Stimulated activated CD4-positive, alpha-beta T cell treated with anti-CD3 and anti-CD28 coated beads, Interleukin-1b, Interleukin-23, amount 100 ng/mL, for 48 hours (primary cell): ENCODE data around the gene RNF207.

Experiments used
- DNase-seq: peaks from one replicate; pipeline ENCODE4 v3.0.0-alpha.2; 2020

Gene RNF207

GRCh38 chr1:6175411-6175828 is 30.5 kb upstream of the RNF207 start:
- DNase-seq = no peak

- no peak for DNase-seq
Measured at GRCh38 chr1:6176779-6177178, 29.1 kb upstream of the RNF207 start.

DNA sequence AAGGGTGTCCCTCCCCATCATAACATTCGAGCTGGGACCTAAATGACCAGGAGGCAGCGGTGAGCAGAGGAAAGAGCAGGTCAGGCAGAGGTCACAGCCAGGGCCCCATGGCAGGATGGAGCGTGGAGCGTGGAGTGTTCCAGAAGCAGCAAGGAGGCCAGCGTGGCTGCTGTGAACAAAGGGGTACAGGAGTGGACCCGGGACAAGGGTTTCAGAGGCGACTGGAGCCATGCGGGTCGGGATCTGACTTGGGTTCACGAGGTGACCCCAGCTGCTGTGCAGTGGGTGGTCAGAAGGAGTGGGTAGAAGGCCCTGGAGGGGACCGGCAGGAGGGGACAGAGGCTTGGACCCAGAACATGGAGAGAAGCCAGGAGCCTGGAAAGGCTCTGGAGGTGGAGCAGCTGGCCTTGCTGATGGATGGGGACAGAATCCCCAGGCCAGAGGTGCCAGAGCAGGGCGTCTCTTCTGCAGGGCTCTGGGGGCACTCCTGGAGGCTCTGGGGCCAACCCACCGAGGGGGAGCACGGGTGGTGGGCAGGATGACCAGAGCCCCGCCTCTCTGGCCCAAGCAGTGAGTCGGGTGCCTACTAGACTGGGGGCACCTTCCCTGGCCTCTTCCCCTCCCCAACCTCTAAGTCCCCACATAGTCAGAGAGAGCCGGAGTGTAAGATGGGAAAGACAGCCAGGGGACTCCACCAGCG is 28.1 kb upstream of the RNF207 start:
- DNase-seq = no peak

DNA sequence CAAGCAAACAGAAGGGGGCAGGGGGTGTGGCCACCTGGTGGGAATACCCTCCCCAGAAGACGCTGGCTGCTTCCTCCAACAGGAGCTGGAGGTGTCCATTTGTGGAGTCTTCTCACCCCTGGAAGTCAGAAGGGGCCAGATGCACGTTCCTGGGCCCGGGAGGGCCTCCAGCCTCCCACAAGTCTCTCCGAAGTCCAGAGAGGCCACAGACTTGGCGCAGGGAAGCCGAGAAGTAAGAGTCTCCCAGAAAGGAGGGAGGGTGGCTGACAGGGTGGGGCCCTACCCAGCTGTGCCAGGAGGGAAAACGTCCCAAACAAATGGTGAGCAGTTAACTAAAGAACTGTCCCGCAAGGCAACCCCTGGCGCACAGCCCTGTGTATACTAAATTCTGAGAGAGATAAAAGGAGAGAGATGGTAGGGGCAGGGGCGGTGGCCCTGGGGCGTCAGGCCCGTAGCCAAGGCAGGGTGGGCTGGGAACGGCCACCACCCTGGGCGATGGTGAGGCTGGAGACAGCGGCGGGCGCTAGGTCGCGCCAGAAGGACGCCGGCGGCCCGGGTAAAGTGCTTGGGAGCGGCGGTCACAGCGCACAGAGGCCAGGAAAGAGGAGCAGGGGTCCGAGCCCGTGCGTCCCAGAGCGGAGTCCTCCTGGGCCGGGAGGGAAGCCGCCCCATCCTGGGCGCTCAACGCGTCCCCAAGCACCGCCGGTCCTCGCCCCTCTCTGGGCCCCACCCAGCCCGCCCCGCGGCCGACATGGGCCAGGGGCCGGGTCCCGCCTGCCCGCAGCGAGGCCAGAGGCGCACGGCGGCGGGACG is 27.0 kb upstream of the RNF207 start:
- no peak for DNase-seq

DNA sequence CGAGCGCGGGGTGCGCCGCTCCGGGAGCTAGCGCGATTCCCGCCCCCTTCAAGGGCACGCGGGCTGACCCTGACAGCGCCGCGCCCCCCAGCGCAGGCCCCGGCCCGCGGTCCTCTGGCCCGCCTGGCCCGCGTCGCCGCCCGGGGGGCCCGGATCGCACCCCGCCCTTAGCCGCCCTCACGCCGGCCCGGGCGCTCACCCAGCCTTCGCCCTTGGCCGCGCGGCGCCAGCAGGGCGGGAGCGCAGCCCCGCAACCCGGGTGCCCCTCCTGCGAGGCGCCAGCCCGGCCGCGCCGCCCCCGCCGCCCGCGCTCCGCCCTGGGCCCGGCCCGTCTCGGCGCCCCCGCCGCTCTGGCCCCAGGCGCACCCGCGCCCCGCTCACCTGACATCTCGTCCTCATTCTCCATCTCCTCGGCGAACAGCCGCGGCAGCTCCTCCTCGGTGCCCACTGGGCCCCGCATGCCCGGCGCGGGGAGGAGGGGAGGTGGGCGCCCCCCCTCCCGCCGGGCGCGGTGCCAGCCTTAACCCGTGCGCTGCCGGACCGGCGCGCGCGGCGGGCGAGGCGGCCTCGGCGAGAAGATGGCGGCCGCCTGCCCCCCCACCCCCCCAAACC is 26.2 kb upstream of the RNF207 start:
- DNase-seq = no peak

DNA sequence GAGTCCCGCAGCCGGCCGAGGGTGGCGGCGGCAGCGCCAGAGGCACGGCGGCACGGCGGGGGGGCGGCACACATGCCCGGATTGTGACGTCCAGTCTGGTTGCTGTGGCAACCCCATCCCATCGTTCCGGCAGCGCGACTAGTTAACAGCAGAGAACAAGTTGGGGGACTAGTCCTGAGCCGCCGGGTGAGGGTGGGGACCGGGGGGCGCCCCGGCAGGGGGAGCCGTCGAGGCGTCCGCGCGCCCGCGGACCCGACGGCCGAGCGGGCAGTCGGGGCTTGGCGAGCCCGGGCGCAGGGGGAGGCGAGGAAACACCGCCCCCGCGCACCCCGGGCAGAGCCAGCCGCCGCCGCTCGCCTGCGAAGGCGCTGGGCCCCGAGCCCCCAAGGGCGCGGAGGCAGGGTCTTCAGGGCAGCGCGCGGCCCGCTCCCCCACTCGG is 25.6 kb upstream of the RNF207 start, which contains the start of gene CHD5:
Gene CHD5 (minus strand): TSS at position 54 of the 439 bp plus-strand sequence. CDS start 298 bp downstream, outside the sequence.
- no peak for DNase-seq

- DNase-seq = no peak
Measured at GRCh38 chr1:6180707-6181311, 25.1 kb upstream of the RNF207 start.

GRCh38 chr1:6181347-6181770 is 24.6 kb upstream of the RNF207 start:
- DNase-seq = no peak

DNA sequence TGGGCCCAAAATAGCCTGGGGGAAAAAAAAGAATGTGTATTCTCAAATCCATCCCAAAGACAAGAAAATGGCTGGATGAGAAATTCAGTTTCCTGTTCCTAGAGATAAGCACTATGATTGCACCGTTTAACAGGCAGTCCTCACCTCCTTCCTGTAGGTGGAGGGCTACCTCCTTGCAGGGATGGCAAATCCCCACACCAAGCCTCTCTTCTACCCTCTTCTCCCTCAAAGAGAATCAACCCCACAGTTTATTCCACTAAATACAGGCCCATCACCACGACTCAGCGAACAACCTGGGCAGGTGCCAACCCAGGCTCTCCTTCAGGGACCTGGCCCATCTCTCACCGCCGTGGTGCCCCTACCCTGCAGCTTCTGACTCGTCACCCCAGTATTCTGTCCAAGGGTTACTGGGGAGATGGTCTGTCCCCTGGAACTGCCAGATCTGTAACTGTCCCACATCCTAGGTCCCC is 22.4 kb upstream of the RNF207 start:
- no peak for DNase-seq

DNA sequence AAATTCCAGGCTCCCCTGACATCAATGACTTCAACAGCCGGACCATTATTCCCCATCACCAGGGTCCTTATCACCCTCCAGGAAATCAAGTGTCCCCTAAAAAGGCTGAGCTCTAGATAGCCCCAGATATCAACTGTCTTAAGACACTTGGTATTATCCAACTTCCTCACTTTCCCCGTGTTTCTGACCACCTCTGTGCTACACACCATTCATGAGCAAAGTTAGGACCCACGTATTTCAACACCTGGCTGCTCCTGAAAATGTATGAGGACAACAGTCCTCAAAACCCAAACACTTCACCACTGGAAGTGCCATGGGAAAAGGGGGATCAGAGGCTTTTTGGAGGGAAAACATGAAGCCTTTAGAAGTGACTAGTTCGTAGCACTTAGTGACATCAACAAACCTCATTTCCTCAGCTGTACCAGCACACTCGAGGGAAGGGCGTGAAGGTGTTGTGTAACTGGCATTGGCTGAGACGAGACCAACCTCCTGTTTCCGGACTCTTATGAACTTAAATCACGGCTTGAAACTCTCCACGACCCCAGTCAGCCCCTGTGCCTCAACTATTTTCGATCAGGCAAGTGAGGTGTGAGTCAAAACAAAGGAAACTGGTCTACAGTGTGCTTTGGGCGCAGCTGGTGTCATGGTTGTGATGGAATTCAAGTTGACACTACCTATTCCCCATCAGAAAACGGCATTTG is 21.7 kb upstream of the RNF207 start:
- DNase-seq = no peak

DNA sequence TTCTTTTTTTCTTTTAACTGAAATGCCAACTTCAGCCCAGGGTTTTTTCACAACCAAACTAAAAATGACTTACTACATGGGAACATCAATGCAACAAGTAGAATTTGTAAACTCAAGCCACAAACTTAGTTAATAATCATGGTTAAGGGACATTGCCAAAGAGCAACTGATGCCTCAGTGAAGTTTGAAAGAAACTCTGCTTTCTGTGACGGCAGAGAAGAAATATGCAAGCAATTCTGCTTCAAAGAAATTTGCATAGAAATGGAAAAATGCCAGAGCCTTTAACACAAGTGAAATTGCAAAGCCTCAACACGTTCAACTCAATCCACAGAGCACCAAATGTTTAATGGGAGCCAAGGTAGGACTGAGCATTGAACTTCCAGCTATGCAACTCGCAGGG is 20.8 kb upstream of the RNF207 start:
- DNase-seq = no peak

GRCh38 chr1:6185635-6186382 is 20.1 kb upstream of the RNF207 start:
- DNase-seq = peak; percentile 29

- DNase-seq = no peak
Measured at GRCh38 chr1:6188466-6188865, 17.5 kb upstream of the RNF207 start.

DNA sequence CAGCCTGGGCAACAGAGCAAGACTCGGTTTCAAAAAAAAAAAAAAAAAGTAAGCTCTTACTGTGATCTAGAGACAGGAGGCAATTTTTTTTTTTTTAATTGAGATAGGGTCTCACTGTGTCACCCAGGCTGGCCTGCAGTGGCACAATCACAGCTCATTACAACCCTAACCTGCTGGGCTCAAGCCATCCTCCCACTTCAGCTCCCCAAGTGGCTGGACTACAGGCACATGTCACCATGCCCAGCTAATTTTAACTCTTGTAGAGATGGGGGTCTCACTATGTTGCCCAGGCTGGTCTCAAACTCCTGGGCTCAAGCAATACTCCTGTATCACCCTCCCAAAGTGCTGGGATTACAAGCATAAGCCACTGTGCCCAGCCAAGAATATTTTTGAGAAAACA is 14.0 kb upstream of the RNF207 start:
- DNase-seq = no peak

DNA sequence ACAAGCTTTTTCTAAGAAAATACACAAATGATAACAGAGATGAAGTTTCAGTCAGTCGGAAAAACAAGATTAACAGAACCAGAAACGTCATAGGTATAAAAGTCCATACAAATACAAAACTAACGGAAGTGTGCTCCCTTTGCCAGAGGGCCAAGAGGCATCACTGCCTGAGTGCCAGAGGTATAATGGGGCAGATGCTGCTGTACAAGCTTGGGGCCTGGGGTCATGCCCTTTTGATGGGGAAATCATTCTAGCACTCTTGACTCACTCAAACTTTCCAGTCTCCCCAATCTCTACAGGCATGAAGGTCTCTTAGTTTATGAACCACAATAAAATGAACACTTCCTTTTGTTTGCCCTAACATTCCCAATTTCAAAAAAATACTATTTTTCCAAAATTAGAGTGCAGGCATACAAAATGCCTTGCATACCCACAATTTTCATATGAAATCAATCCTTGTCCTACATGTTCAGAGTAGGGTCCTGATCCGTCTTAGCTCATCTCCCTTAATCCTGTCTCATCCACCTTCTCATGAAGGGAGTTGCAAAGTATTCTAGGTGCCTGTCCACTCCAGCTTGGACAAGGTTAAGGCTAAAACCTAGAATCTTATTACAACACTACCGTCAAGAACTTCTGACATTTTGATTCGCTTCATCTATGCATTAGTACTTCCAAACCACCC is 8.0 kb upstream of the RNF207 start:
- no peak for DNase-seq

DNA sequence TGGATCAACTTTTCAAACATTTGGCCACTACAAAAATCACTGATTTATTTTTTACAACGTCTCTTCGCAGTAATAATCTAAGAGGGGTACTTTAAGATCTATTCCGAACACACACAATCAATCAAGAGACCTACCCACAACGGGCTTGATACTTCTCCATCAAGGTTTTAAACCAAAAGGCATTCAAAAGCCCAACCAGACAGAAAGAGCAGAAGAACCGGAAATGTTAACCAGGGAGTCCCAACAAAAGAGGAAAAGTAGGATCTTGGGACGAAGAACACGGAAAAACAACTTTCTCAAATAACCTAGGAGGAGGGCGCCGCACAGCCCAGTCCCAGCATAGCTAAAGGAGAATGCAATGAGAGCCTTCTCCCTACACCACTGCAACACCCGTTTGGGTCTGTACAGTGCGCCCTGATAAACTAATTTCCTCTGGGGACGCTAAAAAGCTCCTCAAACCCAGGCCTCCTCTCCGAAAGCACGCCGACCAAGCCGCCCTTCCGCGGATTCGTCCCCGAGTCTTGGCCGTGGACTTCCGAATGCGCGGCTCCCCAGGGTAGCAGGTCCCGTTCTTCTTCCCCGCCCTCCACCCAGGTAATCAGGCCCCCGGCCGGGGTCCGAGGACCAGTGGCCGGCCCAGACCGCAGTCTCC is 7.1 kb upstream of the RNF207 start:
- DNase-seq = no peak

GRCh38 chr1:6199298-6200187 is 6.4 kb upstream of the RNF207 start, which contains the start of gene RPL22:
Gene RPL22, minus strand, starts transcription at chr1:6199595. Its CDS starts 22 bp downstream, at chr1:6199573.
- DNase-seq = peak; percentile 98

DNA sequence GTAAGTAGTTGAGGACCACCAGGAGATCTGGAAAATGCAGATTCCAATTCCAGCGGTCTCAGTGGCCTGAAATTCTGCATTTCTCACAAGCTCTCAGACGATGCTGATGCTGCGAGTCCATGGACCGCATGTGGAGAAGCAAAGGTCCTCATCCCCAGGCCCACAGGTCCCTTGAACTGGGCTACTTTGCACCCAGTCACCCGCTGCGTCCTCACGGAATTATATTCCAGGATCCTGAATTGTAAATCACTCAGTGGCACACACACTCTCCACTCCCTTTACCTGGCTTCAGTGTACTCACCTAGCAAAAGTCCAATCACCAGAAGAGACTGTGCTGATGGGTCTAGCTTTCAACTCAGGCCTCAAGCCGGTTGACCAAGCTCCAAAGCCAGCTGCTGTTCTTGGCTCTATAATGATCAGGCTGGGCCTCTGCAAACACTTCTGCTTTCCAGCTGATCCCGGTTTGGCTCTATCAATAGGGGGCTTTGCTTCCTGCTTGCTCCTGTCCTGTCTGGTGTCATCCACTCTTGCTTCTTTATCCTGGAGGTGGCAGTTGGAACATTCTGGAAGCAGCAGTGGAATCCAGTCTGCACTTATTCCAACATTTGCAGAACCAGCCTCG is 5.6 kb upstream of the RNF207 start:
- no peak for DNase-seq

- no peak for DNase-seq
Measured at GRCh38 chr1:6202256-6202655, 3.7 kb upstream of the RNF207 start.
